Body of pancreas (tissue), 4 donors: ENCODE results near the gene SSR1.

ENCODE experiments used
- POLR2A ChIP-seq, 3 donors: fragments of 450-650 bp; IDR thresholded peaks; one replicate each; pipeline ENCODE4 v1.6.1; 2016; ENCODE audit warnings: antibody characterized with exemption in 3 of 3, mild to moderate bottlenecking in 2 of 3
- TF ChIP-seq, protein P1 (sequence below), 7 experiments: fragments of 450-650 bp in 4 of 7; fragments of 200-600 bp in 3 of 7; sonication (generic) in 3 of 7; IDR thresholded peaks; one replicate each; pipeline ENCODE4 v1.5.1; 2016 to 2019; ENCODE audit warnings: antibody characterized with exemption in 7 of 7

DNA sequence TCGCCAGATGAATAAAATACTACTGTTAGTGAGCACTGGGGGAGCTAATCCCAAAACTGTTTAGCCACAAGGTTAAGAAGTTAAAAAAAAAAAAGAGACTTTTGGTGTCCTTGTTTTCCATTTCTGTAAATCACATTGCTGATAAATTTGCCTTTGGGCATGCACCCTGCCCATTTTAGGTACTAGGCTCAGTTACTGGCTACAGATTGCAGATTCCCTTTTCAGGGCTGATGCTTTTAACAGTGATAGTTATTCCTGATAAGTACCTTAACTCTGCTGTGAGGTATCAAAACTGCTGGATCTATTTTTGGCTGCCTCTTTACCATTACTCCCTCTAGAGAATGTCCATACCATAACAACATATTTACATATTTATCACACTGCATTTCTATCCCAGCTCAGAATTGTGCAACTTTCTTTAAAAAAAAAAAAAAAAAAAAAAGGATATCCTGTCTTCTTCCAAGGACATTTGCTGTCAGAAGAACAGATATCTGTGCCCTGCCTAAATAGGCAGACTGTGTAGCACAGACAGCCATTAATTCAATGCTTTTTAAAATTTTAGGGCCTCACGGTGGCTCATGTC lies 94.5 kb downstream of the SSR1 start:
- TF ChIP-seq, protein P1, sequence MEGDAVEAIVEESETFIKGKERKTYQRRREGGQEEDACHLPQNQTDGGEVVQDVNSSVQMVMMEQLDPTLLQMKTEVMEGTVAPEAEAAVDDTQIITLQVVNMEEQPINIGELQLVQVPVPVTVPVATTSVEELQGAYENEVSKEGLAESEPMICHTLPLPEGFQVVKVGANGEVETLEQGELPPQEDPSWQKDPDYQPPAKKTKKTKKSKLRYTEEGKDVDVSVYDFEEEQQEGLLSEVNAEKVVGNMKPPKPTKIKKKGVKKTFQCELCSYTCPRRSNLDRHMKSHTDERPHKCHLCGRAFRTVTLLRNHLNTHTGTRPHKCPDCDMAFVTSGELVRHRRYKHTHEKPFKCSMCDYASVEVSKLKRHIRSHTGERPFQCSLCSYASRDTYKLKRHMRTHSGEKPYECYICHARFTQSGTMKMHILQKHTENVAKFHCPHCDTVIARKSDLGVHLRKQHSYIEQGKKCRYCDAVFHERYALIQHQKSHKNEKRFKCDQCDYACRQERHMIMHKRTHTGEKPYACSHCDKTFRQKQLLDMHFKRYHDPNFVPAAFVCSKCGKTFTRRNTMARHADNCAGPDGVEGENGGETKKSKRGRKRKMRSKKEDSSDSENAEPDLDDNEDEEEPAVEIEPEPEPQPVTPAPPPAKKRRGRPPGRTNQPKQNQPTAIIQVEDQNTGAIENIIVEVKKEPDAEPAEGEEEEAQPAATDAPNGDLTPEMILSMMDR (IDR thresholded peaks at IDR 0.05) = peak in 1 of 7 experiments; percentile 7
- no peak for TF ChIP-seq POLR2A (IDR thresholded peaks at IDR 0.05)
